ENCODE data around the gene FAF1.

GRCh38 chr1:50582346-50582745, 377.7 kb downstream of the FAF1 start:
- no peak for TF ChIP-seq EZH2 (IDR thresholded peaks at IDR 0.05; ENCODE audit: insufficient read depth, poor library complexity, severe bottlenecking)
- TF ChIP-seq EZH2phosphoT487 (IDR thresholded peaks at IDR 0.05; ENCODE audit: insufficient read depth, low read depth) = no peak

All from GM23248 (cell line).